Fibroblast of skin of abdomen (primary cell): ENCODE results near the gene HDAC2.

Source experiments
- DNase-seq: peaks from one replicate; pipeline ENCODE4 v3.0.0-alpha.2; 2013

Gene HDAC2

GRCh38 chr6:113909224-113909856 is 61.6 kb downstream of the HDAC2 start:
- DNase-seq, result peak; percentile 86

- no peak for DNase-seq
Measured at GRCh38 chr6:113908801-113909200, 62.1 kb downstream of the HDAC2 start.

- DNase-seq, result no peak
Measured at GRCh38 chr6:113907102-113907815, 63.7 kb downstream of the HDAC2 start.

DNA sequence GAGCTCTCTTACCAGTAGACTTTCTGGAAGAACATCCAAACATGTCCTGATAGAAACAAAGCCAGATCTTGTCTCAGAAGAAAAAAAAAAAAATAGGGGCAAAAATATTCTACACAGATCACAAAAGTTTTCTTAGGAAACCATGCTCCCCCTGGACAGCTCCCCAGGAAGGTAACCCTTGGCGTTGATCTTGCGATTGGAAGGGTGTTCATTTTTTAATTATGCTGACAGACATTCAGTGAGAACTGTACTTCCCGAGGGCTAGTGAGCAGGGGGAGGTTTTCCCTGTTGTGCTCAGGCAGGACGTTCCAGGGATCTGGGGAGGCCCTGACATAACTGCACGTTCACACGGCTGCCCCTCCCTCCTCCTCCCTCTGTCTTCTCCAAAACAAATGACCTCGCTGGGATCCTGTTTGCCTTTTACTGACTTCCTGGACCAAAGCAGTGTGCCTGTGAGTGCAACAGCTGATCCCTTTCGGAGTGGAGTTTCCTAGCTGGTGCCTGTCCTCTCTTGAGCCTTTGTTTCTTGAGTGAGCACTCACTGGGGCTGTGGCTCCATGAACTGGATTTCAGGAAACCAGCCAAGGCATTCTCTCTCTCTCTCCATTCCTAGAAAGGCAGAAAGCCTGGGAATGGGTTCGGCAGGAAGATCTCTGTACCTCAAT is 67.2 kb downstream of the HDAC2 start:
- DNase-seq, result peak; percentile 62

GRCh38 chr6:113901482-113901881 is 69.5 kb downstream of the HDAC2 start:
- DNase-seq, result peak; percentile 64

DNA sequence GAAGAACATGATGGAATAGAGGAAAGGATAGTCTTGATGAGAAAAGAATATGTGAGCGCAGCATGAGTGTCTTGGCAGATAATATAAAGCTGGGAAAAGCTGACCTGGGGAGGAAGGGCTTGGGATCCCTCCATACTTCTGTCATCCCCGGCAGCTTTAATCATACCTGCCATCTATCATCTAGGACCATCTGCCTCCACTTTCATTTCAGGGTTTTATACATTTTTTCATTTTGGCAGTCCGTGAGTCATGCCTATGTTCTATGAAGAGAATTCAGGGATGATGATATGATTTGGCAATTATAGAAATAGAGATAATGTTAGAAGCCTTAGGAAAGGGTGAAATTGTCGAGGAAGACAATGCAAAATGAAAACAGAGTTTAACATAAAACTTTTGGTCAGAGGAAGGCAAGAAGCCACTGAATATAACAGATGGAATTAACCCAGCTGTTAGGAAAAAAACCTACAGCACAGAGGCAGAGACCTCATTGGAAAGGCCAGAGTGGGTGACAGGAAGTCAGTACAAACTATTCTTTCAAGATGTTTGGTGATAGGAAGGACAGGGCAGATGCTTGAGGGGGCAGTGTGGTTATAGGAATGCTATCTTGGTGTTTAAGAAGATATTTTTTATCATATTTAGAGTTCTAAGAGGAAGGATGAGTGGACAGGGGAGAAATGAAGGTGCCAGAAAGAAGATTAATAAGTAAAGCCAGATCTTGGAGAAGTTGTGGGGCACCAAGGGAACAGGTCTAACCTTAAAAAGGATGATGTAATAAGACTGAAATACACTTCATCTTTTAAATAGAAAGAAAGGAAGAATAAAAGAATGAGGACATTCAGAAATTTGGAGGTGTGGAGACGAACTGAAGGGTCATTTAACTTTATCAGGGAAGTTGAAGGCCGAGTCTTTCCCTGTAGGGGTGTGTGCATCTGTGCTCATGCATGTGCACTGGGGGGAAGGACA is 76.0 kb downstream of the HDAC2 start:
- peak; percentile 92 for DNase-seq

DNA sequence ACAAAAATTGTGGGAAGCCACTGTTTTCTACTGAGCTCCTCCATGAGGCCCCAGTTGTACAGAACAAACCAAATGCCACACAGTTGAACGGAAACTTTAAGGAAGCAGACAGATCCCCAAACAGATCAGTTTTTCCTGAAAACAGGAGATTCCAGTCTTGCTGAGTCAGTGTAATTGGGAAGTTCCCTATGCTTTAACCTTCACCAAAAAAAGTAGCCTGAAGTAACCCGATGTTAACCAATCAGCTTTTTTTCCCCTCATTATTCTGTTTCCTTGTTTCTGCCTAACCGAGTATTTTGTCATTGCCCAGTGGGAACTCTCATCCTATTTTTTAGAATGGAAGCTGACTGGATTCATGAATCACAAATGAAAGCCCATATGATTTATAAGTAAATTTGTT is 77.1 kb downstream of the HDAC2 start:
- DNase-seq, result peak; percentile 83

GRCh38 chr6:113893451-113893850 is 77.5 kb downstream of the HDAC2 start:
- DNase-seq, result no peak

DNA sequence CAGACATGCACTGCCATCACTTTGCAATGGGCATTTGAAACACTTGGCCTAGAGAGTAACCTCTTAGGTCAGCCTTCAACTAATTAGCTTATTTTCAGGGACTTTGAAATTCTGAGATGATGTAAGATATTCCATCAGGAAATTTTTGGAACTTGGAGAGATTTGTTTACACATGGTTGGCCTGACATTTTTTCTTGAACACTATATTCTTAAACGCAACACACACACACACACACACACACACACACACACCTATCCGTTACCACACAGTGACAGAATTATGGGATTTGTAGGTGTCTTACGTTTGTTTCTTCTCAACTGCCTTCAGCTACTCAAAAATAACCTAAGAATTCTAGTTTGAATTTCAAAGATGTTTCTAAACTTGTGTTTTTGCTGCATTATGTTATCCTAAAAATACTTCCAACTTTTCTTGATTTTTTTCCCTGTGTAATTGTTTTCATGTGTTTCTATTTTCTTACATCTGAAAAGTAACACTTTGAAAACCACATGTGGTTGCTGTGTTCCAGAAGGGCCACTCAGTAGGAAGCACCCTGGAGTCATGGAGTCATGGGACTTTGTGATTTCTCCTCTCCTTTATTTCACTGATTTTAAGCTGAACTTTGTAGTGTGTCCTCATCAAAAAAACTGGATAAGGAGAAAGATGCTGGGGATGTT is 81.9 kb downstream of the HDAC2 start:
- DNase-seq, result peak; percentile 13

DNA sequence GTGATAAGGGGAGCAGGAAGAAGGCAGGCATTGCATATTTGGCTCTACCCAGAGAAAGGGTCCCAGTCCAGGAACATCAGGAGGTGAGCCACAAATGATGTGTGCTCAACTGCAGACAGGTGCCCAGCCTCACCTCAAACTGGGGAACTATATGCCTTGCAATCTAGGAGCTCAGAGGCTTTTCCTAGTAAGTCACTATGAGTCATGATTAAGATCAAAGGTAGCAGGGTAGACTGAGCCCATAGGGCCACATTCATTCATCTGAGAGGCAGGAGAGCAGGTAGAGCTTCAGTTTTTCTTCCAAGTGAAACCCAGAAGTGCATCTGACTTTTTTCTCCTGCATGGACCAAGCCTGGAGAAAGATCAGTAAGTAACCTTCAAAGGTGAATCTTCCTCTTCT is 82.5 kb downstream of the HDAC2 start:
- no peak for DNase-seq

GRCh38 chr6:113886512-113886911 is 84.4 kb downstream of the HDAC2 start:
- DNase-seq, result no peak

- DNase-seq, result no peak
Measured at GRCh38 chr6:113884011-113884410, 86.9 kb downstream of the HDAC2 start.
